ACC112 (cell line): Measurements from ENCODE around the gene FBXO48.

Experiments used
- H2AFZ ChIP-seq: fragments of 200-600 bp; sonication (generic); one replicate; pipeline ENCODE4 v1.6.0; 2017; ENCODE audit warnings: antibody characterized with exemption, low read length; ENCODE audit not compliant: unreplicated experiment
- H3K27ac ChIP-seq: fragments of 200-600 bp; sonication (generic); 2 replicates; pipeline ENCODE4 v1.5.1; 2014; ENCODE audit warnings: low read depth, mild to moderate bottlenecking, antibody characterized with exemption, low read length, moderate library complexity
- H3K27me3 ChIP-seq: fragments of 200-600 bp; sonication (generic); 2 replicates; pipeline ENCODE4 v1.6.1; 2014; ENCODE audit warnings: mild to moderate bottlenecking, antibody characterized with exemption, low read length, moderate library complexity, mixed read lengths; ENCODE audit not compliant: insufficient read depth
- H3K36me3 ChIP-seq: fragments of 200-600 bp; sonication (generic); 2 replicates; pipeline ENCODE4 v1.6.1; 2016; ENCODE audit warnings: mild to moderate bottlenecking, antibody characterized with exemption, low read length, moderate library complexity, mixed read lengths; ENCODE audit not compliant: insufficient read depth
- H3K4me1 ChIP-seq: fragments of 200-600 bp; sonication (generic); one replicate; pipeline ENCODE4 v1.6.1; 2016; ENCODE audit warnings: low read length, mixed read lengths; ENCODE audit not compliant: insufficient read depth, unreplicated experiment, control insufficient read depth
- H3K4me3 ChIP-seq: fragments of 200-600 bp; sonication (generic); 2 replicates; pipeline ENCODE4 v1.5.1; 2014; ENCODE audit warnings: mild to moderate bottlenecking, low read depth, low read length
- H3K79me2 ChIP-seq: fragments of 200-600 bp; sonication (generic); one replicate; pipeline ENCODE4 v1.6.0; 2016; ENCODE audit warnings: low read length; ENCODE audit not compliant: control insufficient read depth, unreplicated experiment, insufficient read depth

FBXO48 gene

DNA sequence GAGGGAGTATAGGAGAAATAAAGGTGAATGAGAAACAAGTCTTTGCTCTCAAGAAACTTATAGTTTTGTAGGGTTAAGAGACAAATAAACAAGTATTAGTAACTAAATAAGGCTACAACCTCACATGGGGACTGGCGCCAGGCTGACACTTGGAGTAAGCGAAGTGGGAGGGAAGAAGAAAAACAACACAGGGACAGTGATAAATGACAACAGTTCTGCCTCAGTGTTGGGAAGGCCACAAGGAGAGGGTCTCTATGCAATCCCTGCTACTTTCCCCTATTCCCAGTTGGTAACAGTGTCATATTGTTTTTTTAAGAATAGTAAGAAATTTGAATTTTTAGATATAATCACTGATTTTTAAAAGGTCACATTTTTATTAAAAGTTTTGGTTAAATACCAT is 4.3 kb upstream of the FBXO48 start:
- H3K4me3 ChIP-seq, result no peak overlapping the region
- H3K27ac ChIP-seq, result no peak overlapping the region
- H3K4me1 ChIP-seq, result peaks cover 17% of the 10 kb centered on the region
- H3K79me2 ChIP-seq, result peaks cover 7% of the 10 kb centered on the region
- H2AFZ ChIP-seq, result no peak overlapping the region
- no peaks in the 10 kb centered on the region for H3K36me3 ChIP-seq
- no peaks in the 10 kb centered on the region for H3K27me3 ChIP-seq

GRCh38 chr2:68469935-68470334 is 2.8 kb upstream of the FBXO48 start:
- peaks cover 25% of the 10 kb centered on the region for H3K4me1 ChIP-seq
- H3K27me3 ChIP-seq, result no peaks in the 10 kb centered on the region
- no peak overlapping the region for H3K4me3 ChIP-seq
- H3K27ac ChIP-seq, result no peak overlapping the region
- H3K79me2 ChIP-seq, result peaks cover 7% of the 10 kb centered on the region
- no peak overlapping the region for H2AFZ ChIP-seq
- no peaks in the 10 kb centered on the region for H3K36me3 ChIP-seq

DNA sequence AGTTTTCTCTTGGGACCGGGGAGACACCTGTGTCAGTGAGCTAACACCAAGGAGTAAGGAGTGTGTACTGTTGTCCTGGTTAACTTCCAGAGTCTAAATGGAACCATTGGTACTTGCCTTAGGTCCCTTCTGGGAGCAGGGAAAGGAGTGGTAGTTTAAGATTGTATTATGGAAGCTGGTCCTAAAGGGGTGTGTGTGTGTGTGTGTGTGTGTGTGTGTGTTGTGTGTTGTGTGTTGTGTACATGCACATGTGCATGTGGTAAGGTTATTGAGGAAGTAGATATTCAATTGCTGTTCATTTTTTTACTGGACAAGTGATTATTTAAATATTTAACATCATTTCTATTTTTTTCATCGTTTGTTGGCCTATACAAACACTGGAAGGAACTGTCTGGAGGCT is 1.7 kb upstream of the FBXO48 start:
- H3K27ac ChIP-seq, result no peak overlapping the region
- peaks cover 7% of the 10 kb centered on the region for H3K79me2 ChIP-seq
- no peak overlapping the region for H2AFZ ChIP-seq
- no peaks in the 10 kb centered on the region for H3K36me3 ChIP-seq
- H3K27me3 ChIP-seq, result no peaks in the 10 kb centered on the region
- H3K4me1 ChIP-seq, result peaks cover 25% of the 10 kb centered on the region
- H3K4me3 ChIP-seq, result peak overlapping the region; percentile 92

DNA sequence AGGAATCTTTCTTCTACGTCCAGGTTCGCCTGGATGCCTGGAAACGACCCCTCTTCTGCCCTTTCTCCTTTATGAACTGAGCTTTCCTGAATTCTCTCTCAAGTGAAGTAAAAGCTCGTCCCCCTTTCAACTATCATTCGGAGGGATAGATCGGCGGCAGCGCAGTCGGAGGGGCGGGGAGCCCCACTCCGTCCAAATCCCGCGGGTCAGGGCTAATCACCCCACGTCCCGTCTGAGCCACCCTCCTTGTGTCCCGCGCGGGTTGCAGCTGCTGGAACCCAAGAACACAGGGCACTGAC is 367 bp downstream of the FBXO48 start:
- Histone ChIP-seq H3K79me2 (peaks cover 7% of the 10 kb centered on the region), H3K27me3 (no peaks in the 10 kb centered on the region), H3K4me1 (peaks cover 25% of the 10 kb centered on the region), H3K4me3 (peak overlapping the region; percentile 92), H2AFZ (peak overlapping the region; percentile 86), H3K36me3 (no peaks in the 10 kb centered on the region), H3K27ac (peak overlapping the region; percentile 23; the same call in 1 of the 2 replicates)

DNA sequence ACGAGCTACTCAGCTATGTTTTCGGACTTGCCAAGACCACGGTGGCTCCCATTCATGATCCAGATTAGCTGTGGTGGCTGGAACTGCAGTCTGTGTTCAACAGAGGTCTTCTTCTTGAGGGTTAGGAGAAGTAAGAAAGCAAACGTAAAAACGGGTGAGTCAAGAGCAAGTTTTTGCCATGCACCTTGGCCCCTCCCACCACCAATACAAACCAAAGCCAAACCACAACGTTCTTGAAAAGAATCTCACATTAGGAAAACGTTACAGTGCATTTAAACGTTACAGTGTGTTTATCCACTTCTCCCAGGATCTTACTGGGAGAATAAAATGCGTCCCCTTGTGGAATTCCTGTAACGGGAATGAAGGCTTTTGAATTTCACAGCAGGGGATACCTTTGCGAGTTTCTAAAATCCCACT is 725 bp downstream of the FBXO48 start:
- H3K4me1 ChIP-seq, result peaks cover 25% of the 10 kb centered on the region
- H3K27ac ChIP-seq, result peak overlapping the region; percentile 23; the same call in 1 of the 2 replicates
- peaks cover 7% of the 10 kb centered on the region for H3K79me2 ChIP-seq
- peak overlapping the region; percentile 86 for H2AFZ ChIP-seq
- peak overlapping the region; percentile 92 for H3K4me3 ChIP-seq
- no peaks in the 10 kb centered on the region for H3K36me3 ChIP-seq
- H3K27me3 ChIP-seq, result no peaks in the 10 kb centered on the region

DNA sequence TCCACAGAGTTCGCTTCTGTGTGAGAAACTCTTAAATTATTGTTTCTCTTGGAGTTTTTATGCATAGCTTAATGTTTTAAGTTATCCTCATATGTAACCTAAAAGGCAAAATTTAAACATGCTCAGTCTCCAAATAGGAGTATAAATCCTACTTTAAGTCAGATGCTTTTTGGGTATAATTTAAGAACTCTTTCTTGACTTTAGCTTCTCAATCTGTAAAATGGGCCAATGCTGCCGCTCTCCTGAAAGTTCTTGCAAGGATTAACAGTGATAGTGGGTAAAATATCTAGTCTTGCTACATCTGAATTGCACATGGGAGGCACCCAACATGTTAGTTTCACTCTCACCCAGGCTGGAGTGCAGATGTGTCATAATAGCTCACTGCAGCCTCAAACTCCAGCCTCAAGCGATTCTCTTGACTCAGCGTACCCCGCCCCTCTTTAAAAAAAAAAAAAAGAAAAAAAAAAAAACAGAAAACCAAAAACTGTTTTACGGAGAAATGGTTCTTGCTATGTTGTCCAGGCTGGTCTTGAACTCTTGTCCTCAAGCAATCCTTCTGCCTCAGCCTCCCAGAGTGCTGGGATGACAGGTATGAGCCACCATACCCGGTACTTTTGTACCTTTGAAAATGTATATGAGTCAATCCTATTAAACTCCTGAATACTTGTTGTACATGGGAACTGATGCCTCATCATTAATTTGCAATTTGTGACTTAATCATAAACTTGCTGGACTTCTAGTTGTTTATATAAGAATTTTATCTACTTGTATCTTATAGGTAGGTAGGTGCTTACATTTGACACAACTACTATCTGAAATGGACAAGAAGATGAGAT is 1.8 kb downstream of the FBXO48 start:
- peaks cover 25% of the 10 kb centered on the region for H3K4me1 ChIP-seq
- H3K79me2 ChIP-seq, result peaks cover 7% of the 10 kb centered on the region
- no peaks in the 10 kb centered on the region for H3K36me3 ChIP-seq
- H3K4me3 ChIP-seq, result no peak overlapping the region; the same call in 1 of the 2 replicates
- H3K27me3 ChIP-seq, result no peaks in the 10 kb centered on the region
- H3K27ac ChIP-seq, result no peak overlapping the region
- no peak overlapping the region for H2AFZ ChIP-seq

DNA sequence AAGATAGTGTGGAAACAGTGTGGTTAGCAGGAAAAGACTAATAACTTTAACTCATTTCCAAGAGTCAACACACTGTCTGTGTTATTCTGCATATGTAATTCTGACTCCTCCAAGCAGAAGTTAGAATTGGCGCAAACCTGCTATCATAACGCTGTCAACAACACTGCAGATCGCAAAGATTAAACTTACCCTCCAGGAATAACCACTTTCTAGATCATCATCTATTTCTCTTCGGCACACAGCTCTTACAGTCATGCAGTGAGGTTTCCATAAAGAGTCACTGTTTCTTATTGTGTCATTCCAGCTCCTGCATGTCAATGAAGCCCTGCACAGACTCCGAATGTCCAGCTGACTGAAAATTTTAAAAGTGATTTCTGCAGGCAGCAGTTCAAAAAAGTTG is 2.4 kb downstream of the FBXO48 start:
- H3K36me3 ChIP-seq, result no peaks in the 10 kb centered on the region
- H3K27ac ChIP-seq, result no peak overlapping the region
- H3K4me1 ChIP-seq, result peaks cover 21% of the 10 kb centered on the region
- H2AFZ ChIP-seq, result no peak overlapping the region
- peaks cover 7% of the 10 kb centered on the region for H3K79me2 ChIP-seq
- H3K27me3 ChIP-seq, result no peaks in the 10 kb centered on the region
- no peak overlapping the region for H3K4me3 ChIP-seq

DNA sequence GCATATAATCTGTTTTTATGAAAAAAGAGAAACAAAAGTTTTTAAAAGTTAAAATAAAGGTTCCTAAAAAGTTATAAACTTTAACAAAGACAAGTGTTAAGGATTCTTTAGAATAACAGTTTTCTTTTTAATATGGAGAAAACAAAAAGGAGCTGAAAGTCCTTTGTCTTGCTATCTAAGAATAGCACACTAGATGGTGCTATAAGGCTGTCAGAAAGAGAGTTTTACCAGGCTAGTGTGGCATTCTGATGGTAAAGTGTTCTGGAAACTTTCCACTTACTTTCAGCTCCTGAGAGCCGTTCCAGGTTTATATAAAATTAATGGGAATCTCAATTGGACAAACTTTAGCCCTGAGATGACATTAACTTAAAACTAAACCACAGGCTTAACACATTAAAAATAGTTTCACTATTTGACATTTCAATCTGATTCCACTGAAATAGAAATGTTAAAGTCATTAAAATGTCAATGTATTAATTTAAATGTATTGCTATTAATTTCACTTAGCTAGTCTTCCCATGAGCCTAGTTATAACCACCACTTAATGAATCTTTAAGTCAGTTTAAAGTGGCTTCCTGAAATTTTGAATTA is 3.7 kb downstream of the FBXO48 start:
- H3K27me3 ChIP-seq, result no peaks in the 10 kb centered on the region
- H3K79me2 ChIP-seq, result peaks cover 1% of the 10 kb centered on the region
- peaks cover 17% of the 10 kb centered on the region for H3K4me1 ChIP-seq
- H3K36me3 ChIP-seq, result no peaks in the 10 kb centered on the region
- H2AFZ ChIP-seq, result no peak overlapping the region
- no peak overlapping the region for H3K27ac ChIP-seq
- no peak overlapping the region for H3K4me3 ChIP-seq

- no peak overlapping the region for H3K4me3 ChIP-seq
- peaks cover 14% of the 10 kb centered on the region for H3K4me1 ChIP-seq
- no peaks in the 10 kb centered on the region for H3K36me3 ChIP-seq
- no peaks in the 10 kb centered on the region for H3K79me2 ChIP-seq
- no peaks in the 10 kb centered on the region for H3K27me3 ChIP-seq
- H3K27ac ChIP-seq, result no peak overlapping the region; the same call in 1 of the 2 replicates
- H2AFZ ChIP-seq, result no peak overlapping the region
These were observed 8.1 kb downstream of the FBXO48 start for GRCh38 chr2:68458981-68459380.

DNA sequence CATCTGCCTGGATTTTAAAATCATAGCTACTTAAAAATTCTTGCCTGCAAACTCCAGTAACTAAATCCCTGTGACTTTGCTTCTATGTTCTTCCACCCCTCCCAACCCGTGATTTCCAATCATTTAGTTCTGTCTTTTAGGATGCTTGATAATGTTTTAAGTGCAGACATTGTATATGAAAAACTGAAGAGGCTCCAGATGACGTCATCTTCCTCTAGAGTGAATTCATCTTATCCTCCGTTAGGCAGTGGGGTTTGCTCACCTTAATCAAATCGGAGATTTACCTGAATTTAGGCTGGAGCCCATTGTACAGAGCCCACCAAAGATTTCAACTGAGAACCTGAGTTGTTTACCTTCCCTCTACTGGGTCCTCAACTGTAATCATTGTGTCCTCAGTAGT is 10.9 kb downstream of the FBXO48 start:
- H3K36me3 ChIP-seq, result no peaks in the 10 kb centered on the region
- no peak overlapping the region for H2AFZ ChIP-seq
- no peak overlapping the region for H3K27ac ChIP-seq

GRCh38 chr2:68454719-68455118 is 12.4 kb downstream of the FBXO48 start:
- H3K79me2 ChIP-seq, result no peaks in the 10 kb centered on the region
- H3K36me3 ChIP-seq, result no peaks in the 10 kb centered on the region
- H3K27ac ChIP-seq, result no peak overlapping the region
- no peaks in the 10 kb centered on the region for H3K27me3 ChIP-seq
- no peak overlapping the region for H2AFZ ChIP-seq
- H3K4me3 ChIP-seq, result no peak overlapping the region
- H3K4me1 ChIP-seq, result peaks cover 14% of the 10 kb centered on the region

More for the DNA sequence above, 10.9 kb downstream of the FBXO48 start:
- Histone ChIP-seq H3K79me2 (no peaks in the 10 kb centered on the region), H3K4me3 (no peak overlapping the region), H3K27me3 (no peaks in the 10 kb centered on the region), H3K4me1 (peaks cover 14% of the 10 kb centered on the region)
